Raji (cell line): ENCODE results near the gene ATXN7.

Source experiments
- POLR2A ChIP-seq: IDR thresholded peaks from 2 replicates; pipeline ENCODE4 v1.6.1; 2011; ENCODE audit warnings: low read depth, low read length, control low read depth; ENCODE audit not compliant: insufficient read depth

The ATXN7 gene

DNA sequence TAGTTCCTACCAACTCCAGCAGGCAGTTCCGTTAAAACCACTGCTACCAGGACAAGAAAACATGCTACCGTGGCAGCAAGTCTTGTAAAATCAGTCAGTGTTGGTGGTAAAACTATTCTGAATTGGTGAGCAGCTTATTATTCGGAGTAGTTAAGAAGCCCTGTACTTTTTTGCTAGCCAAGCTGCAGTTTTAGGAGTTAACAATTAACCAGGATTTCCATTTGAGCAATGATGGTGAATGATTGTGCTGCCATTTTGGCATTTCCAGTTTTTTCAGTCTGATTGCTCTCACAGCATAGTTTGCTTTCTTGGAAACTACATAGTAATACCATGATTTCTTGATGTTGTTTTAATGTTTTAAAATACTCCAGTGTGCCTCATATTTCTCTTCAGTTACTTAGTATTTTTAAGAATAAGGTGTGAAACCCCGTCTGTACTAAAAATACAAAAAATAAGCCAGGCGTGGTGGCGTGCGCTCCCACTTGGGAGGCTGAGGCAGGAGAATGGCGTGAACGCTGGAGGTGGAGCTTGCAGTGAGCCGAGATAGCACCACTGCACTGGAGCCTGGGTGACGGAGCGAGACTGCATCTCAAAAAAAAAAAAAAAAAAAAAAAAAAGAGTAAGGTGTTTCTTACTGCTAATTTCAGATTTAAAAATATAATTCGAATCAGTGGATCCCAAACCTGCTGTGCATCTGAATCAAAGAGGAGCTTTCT lies 92.3 kb downstream of the ATXN7 start:
- no peak for TF ChIP-seq POLR2A

DNA sequence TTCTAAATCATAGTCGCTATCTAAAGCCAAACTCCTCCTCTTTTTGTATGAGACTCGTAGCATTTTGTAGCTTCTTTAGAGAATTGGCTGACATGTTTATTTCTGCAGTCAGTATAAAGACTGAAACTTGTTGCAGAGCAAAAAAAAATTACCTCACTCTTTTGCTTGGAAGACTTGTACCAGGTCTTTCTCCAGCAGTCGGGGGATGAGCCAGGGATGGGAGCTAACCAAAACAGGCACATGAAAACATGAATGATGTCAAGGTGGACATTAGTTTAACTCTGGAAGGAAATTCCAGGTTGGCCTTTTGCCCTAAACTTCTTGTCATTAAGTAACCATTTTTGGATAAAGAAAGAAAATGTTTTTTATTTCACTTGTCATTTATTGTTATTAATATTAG lies 95.5 kb downstream of the ATXN7 start:
- TF ChIP-seq POLR2A: no peak

DNA sequence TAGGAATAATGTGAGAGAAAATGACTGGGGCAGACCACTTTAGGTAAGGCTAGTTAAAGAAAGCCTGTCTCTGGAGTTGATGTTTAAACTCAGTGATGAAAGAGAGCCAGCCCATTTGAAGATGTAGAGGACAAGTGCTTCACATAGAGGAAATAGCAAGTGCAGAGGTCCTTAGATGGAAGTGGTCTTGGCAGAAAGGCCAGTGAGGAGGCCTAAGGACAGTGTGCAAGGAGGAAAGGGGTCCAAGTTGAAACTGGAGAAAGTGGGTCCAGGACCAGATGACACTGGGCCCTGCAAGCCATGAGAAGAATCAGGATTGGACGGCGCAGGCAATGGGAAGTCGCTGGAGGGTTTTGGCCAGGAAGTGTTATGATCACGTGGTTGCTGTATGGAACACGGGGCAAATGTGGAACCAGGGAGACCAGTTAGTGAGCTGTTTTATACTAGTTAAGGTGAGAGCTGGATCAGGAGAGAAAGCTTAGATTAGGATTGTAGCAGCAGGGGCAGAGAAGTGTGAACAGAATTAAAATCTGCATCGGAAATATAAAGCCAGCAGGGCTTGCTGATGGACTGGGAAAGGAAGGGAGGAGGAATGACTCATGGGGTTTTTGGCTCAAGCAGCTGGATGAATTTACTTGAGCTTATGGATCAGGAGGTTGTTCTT lies 96.5 kb downstream of the ATXN7 start:
- no peak for TF ChIP-seq POLR2A

DNA sequence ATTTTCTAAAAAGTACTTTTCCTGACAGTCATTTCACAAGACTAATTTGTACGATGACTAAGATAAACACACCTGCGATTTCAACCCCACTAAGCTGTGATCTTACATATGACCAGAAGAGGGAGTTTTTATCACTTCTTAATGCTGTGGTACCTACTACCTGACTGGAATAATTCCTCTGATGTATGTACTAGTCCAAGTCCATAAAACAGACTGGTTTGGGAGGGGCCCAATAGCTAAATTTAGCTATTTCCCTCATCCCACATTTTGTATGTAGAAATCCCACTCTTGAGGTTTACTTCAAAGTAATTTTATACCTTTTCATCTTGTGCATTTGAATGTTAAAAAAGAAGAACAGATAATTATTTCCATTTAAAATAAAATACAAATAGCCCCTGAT lies 98.2 kb downstream of the ATXN7 start:
- no peak for TF ChIP-seq POLR2A

DNA sequence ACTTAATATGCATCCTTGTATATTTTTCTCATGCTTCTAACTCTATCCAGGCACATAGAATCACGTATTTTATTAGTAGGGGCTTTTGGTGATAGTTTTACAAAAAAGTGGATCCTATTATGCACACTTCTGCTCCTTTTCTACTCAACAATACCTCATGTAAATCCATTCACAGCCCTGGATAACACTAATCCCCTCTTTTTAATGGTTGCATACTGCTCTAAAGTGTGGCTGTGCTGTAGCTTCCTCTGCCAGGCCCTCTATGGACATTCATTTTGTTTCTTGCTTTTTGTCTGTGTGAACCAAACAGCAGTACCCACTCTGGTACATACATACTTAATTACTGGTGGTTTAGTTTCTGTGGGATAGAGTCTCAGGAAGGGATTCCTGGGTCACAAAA lies 99.8 kb downstream of the ATXN7 start:
- TF ChIP-seq POLR2A: no peak

DNA sequence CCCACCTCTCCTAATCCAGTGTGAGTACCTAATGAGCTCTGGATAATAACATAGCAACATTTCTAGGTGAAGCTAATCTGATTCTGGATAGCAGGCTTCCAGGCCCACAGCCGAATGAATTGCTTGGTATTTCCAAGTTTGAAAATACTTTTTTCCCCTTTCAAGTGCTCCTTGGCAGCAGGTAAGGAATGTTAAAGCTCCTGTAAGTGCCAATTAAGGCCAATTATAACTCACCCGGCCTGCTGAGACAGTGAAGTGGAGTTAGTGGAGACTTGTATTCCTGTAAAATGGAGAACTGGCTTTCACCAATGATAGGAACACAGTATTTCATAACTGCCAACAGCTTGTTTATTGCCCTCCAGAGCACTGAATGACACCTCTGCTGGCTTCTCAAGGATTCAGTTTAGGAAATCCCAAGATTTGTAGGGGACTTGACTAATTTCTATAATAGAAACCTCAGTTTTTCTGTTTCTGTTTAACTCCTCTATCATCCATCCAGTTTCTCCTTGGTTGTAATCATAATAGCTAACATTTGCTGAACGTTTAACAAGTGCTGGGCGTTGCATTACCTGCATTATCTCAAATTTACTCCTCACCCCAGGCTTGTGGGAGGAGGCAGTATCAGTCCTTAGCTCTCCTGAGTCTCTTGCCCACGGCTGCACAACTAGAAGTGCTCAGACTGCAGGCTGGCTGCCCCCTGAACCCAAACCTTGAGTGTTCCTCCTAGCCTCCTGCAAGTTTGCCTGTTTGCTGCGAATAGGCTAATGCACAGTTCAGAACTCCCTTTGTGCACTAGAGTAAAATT lies 101.2 kb downstream of the ATXN7 start:
- no peak for TF ChIP-seq POLR2A

DNA sequence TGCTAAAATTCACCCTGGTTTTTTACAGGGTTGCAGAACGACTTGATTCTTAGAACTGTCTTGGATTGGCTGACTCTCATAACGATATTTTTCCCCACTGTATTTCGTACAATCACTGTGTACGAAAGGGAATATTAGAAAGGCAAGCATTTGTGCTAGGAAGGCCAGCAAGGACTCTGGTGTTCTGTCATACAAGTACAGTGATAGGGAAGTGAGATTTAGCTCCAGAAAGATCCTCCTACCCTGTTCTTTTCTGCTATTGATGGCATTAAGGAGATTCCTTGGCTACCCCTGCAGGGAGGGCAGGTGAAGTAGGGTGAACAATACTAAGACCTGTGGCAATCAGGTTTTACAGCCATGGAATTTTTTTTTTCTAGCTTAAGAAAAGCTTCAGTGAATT lies 102.3 kb downstream of the ATXN7 start:
- no peak for TF ChIP-seq POLR2A

DNA sequence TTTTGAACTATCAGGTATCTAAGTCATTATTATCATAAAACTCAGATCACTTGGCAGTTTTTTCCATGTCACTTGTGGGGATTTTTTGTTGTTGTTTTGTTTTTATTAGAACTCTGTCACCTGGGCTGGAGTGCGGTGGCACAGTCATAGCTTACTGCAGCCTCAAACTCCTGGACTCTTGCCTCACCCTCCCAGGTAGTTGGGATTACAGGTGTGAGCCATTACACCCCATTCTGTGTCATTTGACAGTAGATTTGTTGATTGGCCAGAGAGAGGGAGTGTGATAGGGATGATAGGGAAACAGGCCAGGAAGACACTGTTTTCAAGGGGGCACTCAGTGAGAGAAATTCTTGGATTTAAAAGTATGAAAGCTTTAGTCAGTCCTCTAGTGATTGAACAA lies 103.2 kb downstream of the ATXN7 start:
- TF ChIP-seq POLR2A: no peak

DNA sequence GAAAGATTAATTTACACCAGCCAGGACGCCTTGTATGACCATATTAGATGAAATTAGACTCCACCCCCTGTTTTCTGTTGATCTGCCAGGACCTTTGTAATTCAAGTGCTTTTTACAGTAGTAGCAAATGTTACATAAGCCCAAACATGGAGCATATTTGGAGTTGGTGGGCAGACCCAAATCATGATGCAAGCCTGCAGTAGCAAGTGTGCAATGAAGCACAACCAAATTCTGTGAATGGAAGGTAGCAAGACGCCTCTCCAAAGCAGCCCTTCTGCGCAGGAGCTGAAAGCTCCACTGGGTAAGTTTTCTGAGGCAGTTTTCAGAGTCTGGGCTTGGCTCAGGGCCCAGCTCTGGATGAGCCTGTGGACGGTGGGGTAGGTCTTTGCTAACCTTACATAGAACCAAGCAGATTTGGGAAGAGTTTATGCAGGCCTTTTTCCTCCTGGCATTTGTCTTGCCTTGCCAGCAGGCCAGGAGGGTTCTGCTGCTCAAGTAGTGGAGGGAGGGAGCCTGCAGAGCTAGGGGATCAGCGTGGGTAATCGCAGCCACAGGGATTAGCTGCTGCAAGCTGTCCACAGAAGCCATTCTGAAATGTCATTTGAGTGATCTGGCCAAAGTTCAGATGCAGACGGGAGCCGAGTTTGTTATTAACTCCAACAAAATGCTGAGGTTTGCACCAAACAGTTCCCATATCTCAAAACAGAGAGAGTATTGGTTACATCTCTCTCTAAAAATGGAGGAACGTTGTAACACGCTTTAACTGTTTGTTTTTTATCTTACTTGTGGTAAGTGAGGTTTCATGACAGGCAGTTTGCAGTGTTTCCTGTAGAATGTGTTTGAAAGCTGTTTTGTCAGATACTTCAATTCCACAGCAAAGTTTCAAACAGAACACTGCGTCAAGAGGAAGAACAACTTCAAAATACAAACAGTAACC lies 104.3 kb downstream of the ATXN7 start:
- TF ChIP-seq POLR2A: no peak

DNA sequence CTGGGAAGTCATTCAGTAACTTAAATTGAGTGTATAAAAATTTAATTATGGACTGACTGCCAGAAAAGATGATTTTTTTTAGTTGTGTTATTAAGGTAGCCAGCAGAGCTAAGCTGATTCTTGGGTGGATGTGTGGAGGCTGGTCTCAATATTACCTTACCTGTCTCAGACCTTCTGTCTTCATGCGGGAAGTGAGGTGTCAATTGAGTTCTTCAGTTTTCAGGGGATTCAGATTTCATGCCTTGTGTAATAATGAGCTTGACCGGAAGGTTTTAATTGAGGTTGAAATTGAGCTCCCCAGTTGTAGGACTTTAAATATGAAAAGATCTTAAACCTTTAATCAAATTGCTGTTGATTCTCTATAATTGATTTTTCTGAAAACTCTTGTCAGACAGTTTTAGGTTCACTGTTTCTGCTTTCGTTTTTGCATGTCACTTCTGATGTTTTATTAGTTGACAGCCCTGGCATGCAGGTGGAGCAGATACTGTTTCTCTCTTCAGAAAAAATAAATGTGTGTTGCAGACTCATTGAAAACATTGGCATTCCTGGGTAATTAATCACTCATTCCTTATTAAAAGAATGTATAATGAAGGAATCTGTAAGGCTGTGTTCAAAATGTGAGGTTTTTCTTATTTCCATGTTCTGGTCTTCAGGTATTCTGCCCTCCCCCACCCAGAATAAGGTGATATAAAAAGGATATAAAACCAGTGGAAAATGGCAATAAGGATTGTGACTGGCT lies 105.1 kb downstream of the ATXN7 start:
- no peak for TF ChIP-seq POLR2A

DNA sequence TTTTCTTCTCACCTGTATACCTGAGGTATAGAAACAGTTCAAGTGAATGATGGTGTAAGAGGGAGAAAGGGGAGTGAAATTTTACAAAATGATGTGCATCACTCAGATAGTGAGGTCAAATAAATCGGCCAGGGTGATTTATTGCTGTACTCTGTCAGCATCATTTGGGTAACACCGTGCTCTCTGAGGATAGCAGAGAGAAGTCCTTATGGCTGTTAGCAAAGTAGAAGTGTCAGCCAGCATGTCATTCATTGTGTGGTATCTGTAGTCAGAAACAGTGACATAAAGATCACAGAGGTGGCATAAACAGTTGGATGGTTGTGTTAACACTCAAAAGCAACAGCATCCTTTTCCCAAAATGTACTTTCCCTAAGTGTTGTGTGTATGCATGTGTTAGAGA lies 106.2 kb downstream of the ATXN7 start:
- TF ChIP-seq POLR2A: no peak

DNA sequence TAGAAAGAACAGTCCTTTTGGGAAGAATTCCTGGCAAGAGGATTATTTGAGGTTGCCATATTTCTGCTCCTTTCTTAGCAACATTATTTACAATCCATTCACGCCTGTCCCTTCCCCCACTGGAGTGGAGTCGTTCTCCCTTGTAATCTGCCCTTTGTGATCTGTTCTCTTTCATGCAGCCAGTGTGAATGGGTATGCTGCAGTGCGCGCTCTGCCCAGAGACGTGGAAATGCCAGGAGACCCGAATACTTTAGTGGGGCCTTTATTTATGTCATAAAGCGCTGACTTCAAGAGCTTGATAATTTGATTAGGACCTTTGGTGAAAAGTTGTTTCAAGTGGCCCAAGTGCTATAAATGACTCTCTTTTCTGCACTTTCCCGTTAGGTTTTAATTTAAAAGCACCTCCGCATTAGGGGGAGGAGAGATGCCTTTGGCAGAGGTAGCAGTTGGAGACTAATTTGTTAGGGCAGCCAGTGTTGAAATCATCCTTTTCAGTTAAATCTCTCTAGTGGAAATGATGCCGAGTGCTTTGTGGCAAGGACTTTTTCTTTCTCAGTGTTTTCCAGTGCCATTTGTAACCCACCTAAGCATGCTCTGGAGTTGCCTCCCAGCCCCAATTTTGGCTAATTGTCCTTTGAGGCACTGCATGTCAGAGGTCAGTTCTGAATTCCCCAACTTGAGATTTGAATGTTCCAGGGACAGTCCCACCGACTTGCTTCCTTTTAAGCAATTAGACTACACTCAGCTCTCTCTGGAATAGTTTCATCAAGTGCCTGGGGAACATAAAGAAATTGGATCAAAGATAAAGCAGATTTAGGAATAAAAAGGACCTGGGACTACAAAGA lies 107.2 kb downstream of the ATXN7 start:
- no peak for TF ChIP-seq POLR2A

DNA sequence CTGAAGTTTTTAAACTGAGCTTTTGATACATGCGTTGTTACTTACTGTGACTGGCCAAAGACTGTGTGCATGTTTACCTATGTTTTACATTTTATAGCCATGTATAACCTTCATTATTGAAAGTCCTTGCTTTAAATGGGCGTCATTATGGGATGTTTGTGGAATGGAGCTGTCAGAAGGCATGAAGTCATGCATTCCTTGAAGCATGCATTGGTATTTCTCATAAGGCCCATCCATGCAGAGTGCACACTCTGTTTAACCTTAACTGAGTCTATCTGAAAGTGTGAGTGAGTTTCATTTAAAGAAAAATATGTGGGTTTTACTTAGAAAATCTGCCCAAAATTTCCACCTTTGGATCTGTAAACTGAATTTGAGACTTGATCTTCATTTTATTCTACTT lies 108.5 kb downstream of the ATXN7 start:
- no peak for TF ChIP-seq POLR2A
